ENCODE measurements around the gene MAFB.

Gene MAFB

GRCh38 chr20:40681165-40681564 lies 7.9 kb downstream of the MAFB start:
- no peak for DNase-seq (ENCODE audit: low read depth)

DNA sequence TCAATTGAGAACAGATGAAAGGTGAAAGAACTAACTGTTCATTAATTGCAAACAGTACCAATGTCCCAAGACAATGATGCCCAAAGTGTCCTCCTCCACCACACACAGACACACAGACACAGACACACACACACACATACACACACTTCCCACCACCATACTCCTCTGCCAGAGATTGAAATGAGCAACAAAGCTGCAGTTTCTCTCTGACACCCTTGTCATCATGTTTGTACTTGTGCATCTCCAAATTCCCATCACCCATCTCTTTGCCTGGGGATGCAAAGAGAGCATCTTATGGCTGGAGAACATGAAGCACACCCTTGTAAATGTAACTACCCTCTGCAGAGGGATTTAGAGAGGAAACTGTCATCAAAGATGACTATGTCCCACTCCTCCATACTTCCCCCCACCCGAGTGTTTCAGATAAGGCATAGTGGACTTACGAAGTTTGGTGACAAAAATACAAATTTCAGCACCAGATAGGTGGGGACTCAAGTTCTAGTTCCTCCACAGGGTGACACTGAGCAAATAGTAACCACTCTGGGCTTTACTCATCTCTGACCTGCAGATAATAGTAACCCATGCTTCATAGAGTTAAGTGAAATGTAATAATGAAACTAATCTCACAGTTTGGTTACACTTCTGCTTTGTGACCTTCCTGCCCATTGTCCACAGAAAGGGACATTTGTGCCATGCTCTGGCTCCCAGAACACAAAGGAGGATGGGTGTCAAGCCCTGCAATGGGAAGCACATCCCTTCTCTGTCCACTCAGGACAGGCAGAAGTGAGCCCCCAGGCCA lies 8.7 kb downstream of the MAFB start:
- DNase-seq (ENCODE audit: low read depth): no peak

- DNase-seq (ENCODE audit: low read depth): no peak
Measured at GRCh38 chr20:40679184-40679583, 9.9 kb downstream of the MAFB start.

GRCh38 chr20:40678286-40678875 lies 10.7 kb downstream of the MAFB start:
- DNase-seq (ENCODE audit: low read depth): no peak

DNA sequence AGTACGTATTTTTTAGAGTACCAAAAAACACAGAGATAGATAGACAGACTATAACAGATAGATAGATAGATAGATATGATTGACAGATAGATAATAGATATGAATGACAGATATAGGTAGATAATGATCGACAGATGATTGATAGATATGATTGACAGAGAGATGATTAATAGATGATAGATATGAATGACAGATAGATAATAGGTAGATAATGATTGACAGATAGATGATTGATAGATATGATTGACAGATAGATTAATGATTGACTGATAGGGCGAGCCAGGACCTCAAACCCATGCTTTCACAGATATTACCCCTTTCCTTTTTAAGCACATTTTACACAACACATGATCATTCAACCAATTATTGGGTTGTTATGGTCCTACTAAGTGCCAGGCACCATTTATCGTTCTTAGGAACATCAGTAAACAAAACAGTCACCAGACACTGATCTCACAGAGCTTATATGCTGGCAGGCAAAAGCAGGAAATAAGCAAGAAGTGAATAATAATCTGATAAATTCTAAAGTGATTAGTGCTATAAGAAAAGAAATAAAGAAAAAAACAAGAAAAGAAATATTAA lies 11.6 kb downstream of the MAFB start:
- DNase-seq (ENCODE audit: low read depth): no peak

- no peak for DNase-seq (ENCODE audit: low read depth)
Measured at GRCh38 chr20:40676491-40677269, 12.4 kb downstream of the MAFB start.

DNA sequence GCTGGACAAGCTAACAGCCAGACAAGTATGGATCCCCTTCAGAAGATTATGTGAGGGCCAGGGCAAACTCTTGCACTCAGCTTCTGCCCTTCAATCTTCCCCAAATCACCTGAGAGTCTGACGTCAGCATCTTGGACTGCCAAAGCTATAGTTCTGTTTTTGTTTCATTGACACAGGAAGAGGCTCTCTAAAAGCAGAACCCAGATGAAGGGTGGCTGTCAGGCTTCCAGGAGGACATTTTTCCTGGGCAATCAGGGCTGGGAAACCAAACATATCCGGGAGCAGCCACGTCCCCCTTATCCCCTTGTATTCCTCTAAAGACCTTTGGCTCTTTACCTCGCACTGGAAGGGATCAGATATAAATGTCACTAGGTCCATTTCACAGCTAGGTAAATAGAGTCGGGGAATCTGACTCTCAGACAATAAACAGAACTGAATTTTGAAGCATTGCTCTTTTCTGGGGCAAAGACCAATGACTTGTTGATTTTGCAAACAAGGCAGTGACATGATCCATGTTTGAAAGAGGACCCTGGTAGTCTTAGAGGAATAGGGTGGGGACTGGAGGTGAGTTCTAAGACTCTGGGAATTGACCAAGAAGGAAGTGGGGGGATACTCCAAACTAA lies 13.3 kb downstream of the MAFB start:
- no peak for DNase-seq (ENCODE audit: low read depth)

DNA sequence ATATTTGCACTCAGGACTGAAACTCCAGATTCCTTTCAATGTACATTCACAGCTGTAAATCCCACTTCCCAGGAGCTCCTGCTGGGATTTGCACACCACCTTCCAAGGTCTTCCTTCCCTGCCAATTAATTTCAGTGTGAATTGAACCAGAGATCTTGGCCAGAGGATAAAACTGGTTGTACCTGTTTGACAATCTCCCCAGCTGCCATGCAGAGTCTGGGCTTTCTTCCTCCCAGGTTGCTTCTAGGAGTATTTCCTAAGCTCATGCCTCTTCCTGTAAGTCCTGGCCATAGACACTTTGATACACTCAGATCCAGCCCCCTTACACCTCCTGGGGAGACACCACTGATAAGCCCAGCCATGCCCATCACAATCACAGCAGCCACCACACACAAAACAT lies 15.6 kb downstream of the MAFB start:
- DNase-seq (ENCODE audit: low read depth): no peak

DNA sequence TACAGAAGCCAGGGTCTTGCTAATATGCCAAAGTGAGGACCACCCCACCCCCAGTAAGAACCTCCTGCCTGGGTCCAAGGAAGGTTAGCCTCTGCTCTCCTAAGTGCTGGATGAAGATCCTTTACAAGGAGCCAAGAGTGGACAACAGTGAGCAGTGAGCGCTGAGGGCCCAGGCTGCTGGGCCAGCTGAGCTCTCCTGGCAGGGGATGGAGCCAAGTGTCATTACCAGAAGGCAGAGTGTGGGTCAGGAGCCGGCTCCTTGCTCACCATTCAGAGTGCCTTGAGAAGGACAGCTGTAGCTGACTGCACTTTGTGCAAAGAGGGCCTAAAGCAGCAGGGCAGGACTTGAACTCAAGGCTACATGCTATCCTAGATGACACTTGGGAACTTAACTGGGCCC lies 16.9 kb downstream of the MAFB start:
- DNase-seq (ENCODE audit: low read depth): no peak

- DNase-seq (ENCODE audit: low read depth): no peak
Measured at GRCh38 chr20:40670253-40670652, 18.8 kb downstream of the MAFB start.

- DNase-seq (ENCODE audit: low read depth): no peak
Measured at GRCh38 chr20:40669692-40670091, 19.3 kb downstream of the MAFB start.

DNA sequence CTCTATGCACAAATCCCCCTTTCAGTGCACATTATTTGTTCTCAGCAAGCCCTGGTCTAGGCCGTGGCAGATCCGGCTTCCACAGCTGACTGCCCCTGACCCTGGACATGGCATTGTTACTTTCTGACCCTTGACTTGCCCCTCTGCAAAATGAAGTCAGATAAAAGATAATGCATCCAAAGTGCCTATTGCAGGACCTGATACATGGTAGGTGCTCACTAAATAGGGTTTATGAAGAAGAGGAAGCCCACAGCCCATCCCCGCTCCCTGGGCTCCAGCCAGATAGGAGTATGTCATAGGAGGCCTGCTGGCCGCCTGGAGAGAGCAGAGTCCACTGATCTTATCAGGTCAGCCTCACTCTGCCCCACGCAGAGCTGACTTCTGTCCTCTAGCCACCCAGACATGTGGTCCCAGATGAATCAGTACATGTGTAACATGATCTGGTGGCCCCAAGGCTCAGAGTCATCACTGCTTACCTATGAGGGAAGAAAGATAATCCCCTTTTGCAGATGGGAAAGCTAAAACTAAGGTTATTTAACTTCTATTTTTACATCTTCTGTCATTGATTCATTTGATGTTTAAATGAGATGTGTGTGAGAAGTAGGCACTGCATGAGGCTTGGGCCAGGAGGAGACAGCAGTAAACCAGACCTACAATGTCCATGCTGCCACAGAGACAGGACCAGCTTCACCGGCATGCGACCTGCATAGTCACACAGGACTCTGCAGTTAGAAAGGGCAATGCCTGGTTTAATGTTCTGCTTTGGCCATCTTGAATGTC lies 20.4 kb downstream of the MAFB start:
- no peak for DNase-seq (ENCODE audit: low read depth)

DNA sequence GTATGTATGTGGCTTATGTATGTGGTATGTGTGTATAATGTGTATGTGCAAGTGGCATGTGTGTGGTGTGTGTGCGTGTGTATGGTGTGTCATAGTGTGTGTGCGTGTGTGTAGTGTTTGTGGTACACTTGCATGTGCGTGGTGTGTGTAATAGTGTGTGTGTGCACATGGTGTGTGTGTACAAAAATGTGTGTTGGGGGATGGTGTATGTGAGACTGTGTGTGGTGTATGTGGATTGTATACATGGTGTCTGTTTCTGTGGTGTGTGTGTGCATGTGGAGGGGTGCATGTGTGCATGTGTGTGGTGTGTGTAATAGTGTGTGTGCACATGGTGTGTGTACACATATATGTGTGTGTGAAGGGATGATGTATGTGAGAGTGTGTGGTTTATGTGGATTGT lies 21.5 kb downstream of the MAFB start:
- no peak for DNase-seq (ENCODE audit: low read depth)

DNA sequence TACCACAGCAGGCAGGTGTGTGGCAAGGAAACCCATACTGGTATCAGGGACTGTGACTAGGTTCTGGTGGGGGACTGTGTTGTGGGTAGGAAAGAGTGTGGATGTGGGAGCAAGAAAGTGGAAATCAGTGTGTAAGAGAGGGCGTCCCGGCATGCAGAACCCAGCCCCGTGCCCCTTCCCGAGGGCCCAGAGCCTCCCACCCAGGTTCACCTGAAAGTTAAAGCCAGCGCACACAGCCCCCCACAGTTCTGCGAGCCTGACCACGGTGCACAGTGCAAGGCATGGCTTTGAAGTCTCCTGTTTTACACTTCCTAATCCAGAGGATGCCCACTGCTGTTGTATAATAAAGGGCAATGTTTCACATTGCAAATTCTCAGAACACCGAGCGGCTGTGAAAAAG lies 22.7 kb downstream of the MAFB start:
- no peak for DNase-seq (ENCODE audit: low read depth)

- DNase-seq (ENCODE audit: low read depth): no peak
Measured at GRCh38 chr20:40664891-40665290, 24.1 kb downstream of the MAFB start.

GRCh38 chr20:40663991-40664880 lies 24.8 kb downstream of the MAFB start:
- DNase-seq (ENCODE audit: low read depth): no peak

DNA sequence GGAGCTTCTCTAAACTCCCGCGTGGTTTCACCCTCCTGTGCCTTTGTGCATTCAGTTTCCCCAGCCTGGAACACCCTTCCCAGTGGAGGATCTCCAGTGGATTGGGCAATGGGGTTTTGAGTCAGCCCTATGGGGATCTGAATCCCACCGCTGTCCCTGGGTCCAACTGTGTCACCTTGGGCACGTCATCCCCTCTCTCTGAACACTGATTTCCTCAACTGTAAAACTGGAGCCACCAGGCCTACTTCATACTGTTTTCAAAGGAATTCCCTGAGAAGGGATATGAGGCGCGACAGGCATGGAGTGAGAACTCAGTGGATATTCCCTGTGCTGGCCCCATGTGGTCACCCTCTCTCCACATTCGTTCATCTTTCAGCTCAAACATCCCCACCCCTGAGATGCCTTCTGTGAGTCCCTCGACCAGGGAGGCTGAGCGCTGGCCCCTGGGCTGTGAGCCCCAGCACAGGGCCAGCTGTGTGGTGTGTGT lies 25.7 kb downstream of the MAFB start:
- DNase-seq (ENCODE audit: low read depth): no peak

GRCh38 chr20:40659567-40659966 lies 29.5 kb downstream of the MAFB start:
- no peak for DNase-seq (ENCODE audit: low read depth)

GRCh38 chr20:40658509-40658908 lies 30.5 kb downstream of the MAFB start:
- DNase-seq (ENCODE audit: low read depth): no peak

DNA sequence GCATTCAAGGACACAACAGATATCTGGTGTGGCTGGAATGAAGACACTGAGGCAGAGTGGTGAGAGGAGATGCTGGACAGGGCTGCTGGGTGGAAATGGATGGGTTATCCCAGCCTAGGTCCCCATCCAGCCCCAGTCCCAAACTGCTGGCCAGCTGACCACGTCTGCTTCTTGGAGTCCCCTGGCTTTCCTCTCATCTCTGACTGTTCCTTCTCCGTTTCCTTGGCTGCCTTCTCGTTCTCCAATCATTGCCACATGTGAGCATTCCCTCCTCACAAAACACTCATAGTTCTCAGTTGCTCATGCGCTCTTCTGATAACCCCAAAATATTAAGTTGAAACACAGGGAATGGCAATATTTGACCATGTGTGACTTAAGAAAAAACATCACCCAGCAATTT lies 31.5 kb downstream of the MAFB start:
- DNase-seq (ENCODE audit: low read depth): no peak

Data from GM04503 (cell line).